OCI-LY7 (cell line): ENCODE results near the gene RBP3. TPM values are rescaled to one million over a fixed set of nuclear protein-coding genes. Genes with fewer than 3 reads are reported as not detected.

Experiments used
- BruUV-seq: library from RNA; stranded (reverse); fragments of 400-500 nt; replicated peaks from 2 replicates; lab custom pipeline; 2021; lab: Mats Ljungman, UMichigan
- CTCF ChIA-PET: fragments of 300-600 bp; sonication (Branson Sonifier 250); formaldehyde crosslinking; loops from one replicate; lab custom pipeline; 2022; ENCODE audit warnings: antibody characterized with exemption; ENCODE audit not compliant: unreplicated experiment; lab: Charles Lee
- POLR2A ChIA-PET: fragments of 300-600 bp; sonication (Branson Sonifier 250); formaldehyde crosslinking; loops from one replicate; lab custom pipeline; 2022; ENCODE audit warnings: antibody characterized with exemption; lab: Charles Lee
- DNase-seq: peaks from one replicate; pipeline ENCODE4 v3.0.0-alpha.2; 2015; ENCODE audit warnings: low spot score
- H2AFZ ChIP-seq: fragments of 200-600 bp; sonication (generic), shearing (Covaris generic); 2 replicates; pipeline ENCODE4 v1.6.1; 2014; ENCODE audit warnings: mild to moderate bottlenecking, antibody characterized with exemption, low read length, moderate library complexity
- H3K27ac ChIP-seq: fragments of 200-600 bp; sonication (generic); 2 replicates; pipeline ENCODE4 v1.5.1; 2014; ENCODE audit warnings: mixed run types, low read depth, mild to moderate bottlenecking, moderate library complexity, low read length, inconsistent platforms; ENCODE audit not compliant: poor library complexity, severe bottlenecking
- H3K36me3 ChIP-seq: fragments of 200-600 bp; sonication (generic); 2 replicates; pipeline ENCODE4 v1.6.1; 2014; ENCODE audit warnings: mild to moderate bottlenecking, antibody characterized with exemption, low read length, moderate library complexity, mixed read lengths; ENCODE audit not compliant: insufficient read depth
- H3K4me1 ChIP-seq: fragments of 200-600 bp; sonication (generic); 2 replicates; pipeline ENCODE4 v1.5.1; 2014; ENCODE audit warnings: mild to moderate bottlenecking, low read length; ENCODE audit not compliant: insufficient read depth, poor library complexity, severe bottlenecking
- H3K4me2 ChIP-seq: fragments of 200-600 bp; sonication (generic); 2 replicates; pipeline ENCODE4 v1.6.1; 2014; ENCODE audit warnings: mild to moderate bottlenecking, low read length
- H3K4me3 ChIP-seq: fragments of 200-600 bp; sonication (generic); 2 replicates; pipeline ENCODE4 v1.5.1; 2014; ENCODE audit warnings: mild to moderate bottlenecking, low read depth, low read length; ENCODE audit not compliant: poor library complexity, severe bottlenecking
- H3K79me2 ChIP-seq: fragments of 200-600 bp; sonication (generic); 2 replicates; pipeline ENCODE4 v1.6.1; 2016; ENCODE audit warnings: low read depth, mild to moderate bottlenecking, low read length, moderate library complexity, mixed read lengths; ENCODE audit not compliant: insufficient read depth
- H3K9me2 ChIP-seq: fragments of 200-600 bp; sonication (generic); 2 replicates; pipeline ENCODE4 v1.6.1; 2016; ENCODE audit warnings: mild to moderate bottlenecking, low read length, mixed read lengths; ENCODE audit not compliant: insufficient read depth
- H3K9me3 ChIP-seq: fragments of 200-600 bp; sonication (generic); 2 replicates; pipeline ENCODE4 v1.6.1; 2014; ENCODE audit warnings: mild to moderate bottlenecking, mixed run types, low read length, mixed read lengths
- H4K20me1 ChIP-seq: fragments of 200-600 bp; sonication (generic); 2 replicates; pipeline ENCODE4 v1.6.1; 2014; ENCODE audit warnings: mild to moderate bottlenecking, antibody characterized with exemption, low read length, moderate library complexity, mixed read lengths; ENCODE audit not compliant: insufficient read depth
- CTCF ChIP-seq: fragments of 200-600 bp; sonication (generic); conservative IDR thresholded peaks from 2 replicates; pipeline ENCODE4 v1.5.1; 2014; ENCODE audit warnings: mild to moderate bottlenecking, antibody characterized with exemption, low read length, moderate library complexity, mixed read lengths
- EZH2phosphoT487 ChIP-seq: fragments of 200-600 bp; sonication (generic); IDR thresholded peaks from 2 replicates; pipeline ENCODE4 v1.6.1; 2018; ENCODE audit warnings: low read depth, borderline replicate concordance, mild to moderate bottlenecking, mixed run types, antibody characterized with exemption, low read length, moderate library complexity, mixed read lengths
- intact Hi-C: fragments of 100-400 bp; cut with micrococcal nuclease; formaldehyde crosslinking; loops from one replicate; pipeline ENCODE4 v1.10.0; 2022; ENCODE audit not compliant: unreplicated experiment
- total RNA-seq, 2 experiments: library from RNA; depleted of rRNA in 1 of 2; stranded (reverse); fragments of >200 nt in 1 of 2; shearing (Covaris generic) in 1 of 2; gene quantifications; 2 replicates each; pipeline ENCODE4 v1.2.3, GENCODE V29; 2014 to 2022

Gene RBP3
- total RNA-seq, 2 experiments from 2014 or later = not detected

GRCh38 chr10:47370015-47370767 is 22.0 kb downstream of the RBP3 start:
- Histone ChIP-seq H3K4me2 (no peak overlapping the region), H3K4me1 (no peaks in the 10 kb centered on the region), H3K27ac (no peak overlapping the region), H4K20me1 (no peaks in the 10 kb centered on the region), H2AFZ (no peak overlapping the region), H3K4me3 (no peak overlapping the region), H3K9me3 (no peaks in the 10 kb centered on the region), H3K36me3 (no peaks in the 10 kb centered on the region), H3K79me2 (no peaks in the 10 kb centered on the region), H3K9me2 (no peaks in the 10 kb centered on the region)
- intact Hi-C loops = loop anchor here (10.0 kb wide), 1 partner anchor 55 kb away; no protein-coding TSS in a partner anchor
- POLR2A ChIA-PET = no interaction called here
- DNase-seq = no peak
- TF ChIP-seq EZH2phosphoT487 (no peak), CTCF (no peak)
- CTCF ChIA-PET = no interaction called here
- no TSS peak for BruUV-seq

- BruUV-seq = no TSS peak
- Histone ChIP-seq H2AFZ (no peak overlapping the region), H3K36me3 (no peaks in the 10 kb centered on the region), H3K9me3 (no peaks in the 10 kb centered on the region), H3K9me2 (no peaks in the 10 kb centered on the region), H3K4me1 (no peaks in the 10 kb centered on the region), H3K4me3 (no peak overlapping the region), H3K79me2 (no peaks in the 10 kb centered on the region), H3K27ac (no peak overlapping the region), H4K20me1 (no peaks in the 10 kb centered on the region), H3K4me2 (no peak overlapping the region)
- ChIA-PET CTCF (no interaction called here), POLR2A (no interaction called here)
- no peak for DNase-seq
- intact Hi-C loops = loop anchor here (10.0 kb wide), 1 partner anchor 56 kb away; no protein-coding TSS in a partner anchor
- TF ChIP-seq CTCF (no peak), EZH2phosphoT487 (no peak)
These were observed 22.7 kb downstream of the RBP3 start for GRCh38 chr10:47370878-47371277.
